ENCODE measurements around the gene PCDHGA1.

PCDHGA1 gene

DNA sequence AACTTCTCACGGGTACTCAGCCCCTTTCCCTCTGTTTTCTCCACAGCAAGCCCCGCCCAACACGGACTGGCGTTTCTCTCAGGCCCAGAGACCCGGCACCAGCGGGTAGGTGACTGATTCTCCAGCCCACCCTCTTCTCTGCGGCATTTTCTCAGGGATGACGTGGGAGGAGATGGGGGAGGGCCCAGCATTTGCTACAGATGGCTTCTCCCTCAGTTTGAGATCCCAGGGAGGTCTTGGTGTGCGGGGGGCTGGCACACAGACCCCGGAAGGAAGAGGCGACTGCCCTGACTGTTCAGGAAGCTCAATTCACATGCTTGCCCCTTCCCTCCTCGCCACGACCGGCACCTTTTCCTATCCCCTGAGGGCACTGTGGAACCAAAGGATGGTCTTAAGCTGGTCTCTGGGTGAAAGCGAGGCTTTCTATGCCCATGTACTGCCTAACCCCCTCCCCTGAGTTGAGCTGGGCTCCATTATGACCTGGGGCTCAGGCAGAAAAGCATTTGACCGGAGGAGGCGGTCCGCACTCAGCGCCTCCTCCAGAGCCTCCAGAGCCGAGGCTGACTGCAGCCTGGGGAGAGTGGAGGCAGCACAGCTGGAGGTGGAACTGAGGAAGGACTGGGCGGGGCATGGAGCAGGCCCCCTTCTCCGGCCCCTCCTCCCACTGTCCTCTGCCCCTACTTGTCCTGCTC lies 164.6 kb downstream of the PCDHGA1 start:
- in situ Hi-C loops (cut with MboI; ENCODE audit: low pct_unique_long_range_greater_than_20kb, low sequenced_read_pairs, unreplicated experiment): no loop called here
- no peak for DNase-seq (ENCODE audit: low spot score)
- TF ChIP-seq, protein P1, sequence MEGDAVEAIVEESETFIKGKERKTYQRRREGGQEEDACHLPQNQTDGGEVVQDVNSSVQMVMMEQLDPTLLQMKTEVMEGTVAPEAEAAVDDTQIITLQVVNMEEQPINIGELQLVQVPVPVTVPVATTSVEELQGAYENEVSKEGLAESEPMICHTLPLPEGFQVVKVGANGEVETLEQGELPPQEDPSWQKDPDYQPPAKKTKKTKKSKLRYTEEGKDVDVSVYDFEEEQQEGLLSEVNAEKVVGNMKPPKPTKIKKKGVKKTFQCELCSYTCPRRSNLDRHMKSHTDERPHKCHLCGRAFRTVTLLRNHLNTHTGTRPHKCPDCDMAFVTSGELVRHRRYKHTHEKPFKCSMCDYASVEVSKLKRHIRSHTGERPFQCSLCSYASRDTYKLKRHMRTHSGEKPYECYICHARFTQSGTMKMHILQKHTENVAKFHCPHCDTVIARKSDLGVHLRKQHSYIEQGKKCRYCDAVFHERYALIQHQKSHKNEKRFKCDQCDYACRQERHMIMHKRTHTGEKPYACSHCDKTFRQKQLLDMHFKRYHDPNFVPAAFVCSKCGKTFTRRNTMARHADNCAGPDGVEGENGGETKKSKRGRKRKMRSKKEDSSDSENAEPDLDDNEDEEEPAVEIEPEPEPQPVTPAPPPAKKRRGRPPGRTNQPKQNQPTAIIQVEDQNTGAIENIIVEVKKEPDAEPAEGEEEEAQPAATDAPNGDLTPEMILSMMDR (IDR thresholded peaks at IDR 0.05; ENCODE audit: extremely low read depth, insufficient read depth, missing control alignments): no peak

DNA sequence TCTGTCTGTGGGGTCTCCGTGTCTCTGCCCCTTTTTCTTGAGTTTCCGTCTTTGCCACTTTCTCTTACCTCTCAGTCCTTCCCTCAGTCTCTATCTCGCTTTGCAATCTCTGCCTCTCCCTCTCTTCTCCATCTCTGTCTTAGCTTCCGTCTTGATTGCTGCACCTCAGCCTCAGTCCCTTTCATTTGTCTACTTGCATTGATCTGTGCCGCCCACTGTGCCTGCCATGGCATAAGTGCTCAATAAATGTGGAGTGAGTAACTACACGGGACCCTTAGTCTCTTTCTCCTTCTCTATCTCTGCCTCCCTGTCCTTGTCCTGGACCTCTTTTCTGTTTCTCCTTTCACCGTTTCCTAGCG lies 165.1 kb downstream of the PCDHGA1 start:
- TF ChIP-seq, protein P1 (IDR thresholded peaks at IDR 0.05; ENCODE audit: extremely low read depth, insufficient read depth, missing control alignments): no peak
- in situ Hi-C loops (cut with MboI; ENCODE audit: low pct_unique_long_range_greater_than_20kb, low sequenced_read_pairs, unreplicated experiment): no loop called here
- no peak for DNase-seq (ENCODE audit: low spot score)

DNA sequence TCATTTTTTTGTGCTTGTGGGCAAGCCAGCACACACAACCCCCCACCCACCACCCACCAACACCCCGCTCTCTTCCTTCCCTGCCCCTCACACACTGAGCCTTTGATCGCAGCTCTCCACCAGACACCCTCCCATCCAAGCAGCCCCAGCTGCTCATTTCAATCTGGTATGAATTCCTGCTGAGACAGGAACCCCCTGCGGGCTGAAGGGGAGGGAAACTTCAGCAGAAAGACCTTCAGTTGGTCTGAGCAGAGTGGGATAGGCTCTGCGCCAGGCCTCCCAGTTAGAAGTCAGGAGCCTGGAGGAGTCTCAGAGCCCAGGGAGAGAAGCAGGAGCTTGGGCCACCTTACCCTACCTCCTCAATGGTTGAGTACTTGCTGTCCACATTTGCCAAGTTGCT lies 165.7 kb downstream of the PCDHGA1 start:
- in situ Hi-C loops (cut with MboI; ENCODE audit: low pct_unique_long_range_greater_than_20kb, low sequenced_read_pairs, unreplicated experiment): no loop called here
- no peak for DNase-seq (ENCODE audit: low spot score)
- TF ChIP-seq, protein P1 (IDR thresholded peaks at IDR 0.05; ENCODE audit: extremely low read depth, insufficient read depth, missing control alignments): no peak

DNA sequence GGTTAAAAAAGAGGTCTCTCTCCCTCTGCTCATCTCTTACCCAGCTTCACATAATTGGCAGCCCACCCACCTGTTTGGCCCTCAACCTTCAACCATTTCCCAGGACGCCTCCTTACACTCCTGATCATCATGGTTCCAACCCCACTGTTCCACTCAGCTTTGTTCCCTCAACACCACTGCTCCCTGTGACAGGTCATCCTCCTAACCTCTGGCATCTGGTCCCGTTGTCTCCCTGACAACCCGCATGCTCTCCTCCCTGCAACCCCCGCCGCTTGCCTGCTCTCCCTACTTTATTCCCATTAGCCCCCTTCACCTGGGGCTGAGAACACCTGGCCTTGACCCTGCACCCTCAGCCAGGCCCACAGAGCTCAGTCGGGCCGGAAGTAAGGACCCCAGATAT lies 171.4 kb downstream of the PCDHGA1 start:
- no peak for DNase-seq (ENCODE audit: low spot score)
- in situ Hi-C loops (cut with MboI; ENCODE audit: low pct_unique_long_range_greater_than_20kb, low sequenced_read_pairs, unreplicated experiment): no loop called here
- TF ChIP-seq, protein P1 (IDR thresholded peaks at IDR 0.05; ENCODE audit: extremely low read depth, insufficient read depth, missing control alignments): no peak

DNA sequence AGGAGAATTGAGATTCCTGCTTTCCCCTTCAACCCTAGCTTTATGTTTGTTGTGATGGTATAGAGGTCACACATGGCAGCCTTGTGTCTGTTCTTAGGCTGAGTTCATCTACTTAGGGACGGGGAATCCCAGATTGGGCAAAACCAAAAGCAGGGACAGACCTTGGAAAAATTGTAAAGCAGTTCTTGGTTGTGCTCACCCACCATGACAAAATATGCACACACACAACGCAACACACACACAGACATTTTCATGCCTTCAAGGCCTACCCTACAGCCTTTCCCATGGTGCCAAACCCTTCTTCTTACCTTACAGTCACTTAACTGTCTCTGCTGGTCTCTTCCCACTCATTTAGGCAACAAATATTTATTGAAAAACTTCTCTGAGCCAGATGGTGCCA lies 173.4 kb downstream of the PCDHGA1 start:
- TF ChIP-seq, protein P1 (IDR thresholded peaks at IDR 0.05; ENCODE audit: extremely low read depth, insufficient read depth, missing control alignments): no peak
- DNase-seq (ENCODE audit: low spot score): peak; percentile 15
- in situ Hi-C loops (cut with MboI; ENCODE audit: low pct_unique_long_range_greater_than_20kb, low sequenced_read_pairs, unreplicated experiment): no loop called here

DNA sequence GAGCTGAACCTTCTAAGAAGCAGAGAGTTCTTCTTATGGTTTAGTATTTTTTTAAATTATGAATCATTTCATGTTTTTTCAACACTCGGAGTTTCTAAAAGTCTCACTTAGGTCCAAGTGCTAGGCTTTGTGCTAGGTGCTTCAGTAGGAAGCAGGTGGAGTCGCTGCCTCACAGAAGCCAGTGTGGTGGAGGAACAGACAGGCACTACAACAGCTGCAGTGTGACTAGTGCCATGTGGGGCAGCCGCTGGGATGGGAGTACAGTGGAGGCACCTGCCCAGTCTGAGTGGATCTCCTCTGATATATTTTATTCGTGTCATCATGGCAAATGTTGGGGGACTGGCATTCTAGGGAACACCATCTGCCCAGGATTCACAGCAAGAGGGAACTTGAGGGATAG lies 173.9 kb downstream of the PCDHGA1 start:
- in situ Hi-C loops (cut with MboI; ENCODE audit: low pct_unique_long_range_greater_than_20kb, low sequenced_read_pairs, unreplicated experiment): no loop called here
- TF ChIP-seq, protein P1 (IDR thresholded peaks at IDR 0.05; ENCODE audit: extremely low read depth, insufficient read depth, missing control alignments): no peak
- DNase-seq (ENCODE audit: low spot score): peak; percentile 15

Data from GM13977 (cell line).